Activated CD8-positive, alpha-beta T cell treated with anti-CD3 and anti-CD28 coated beads for 36 hours (primary cell): Measurements from ENCODE around the gene GALNT7. TPM values are rescaled to one million over a fixed set of nuclear protein-coding genes. Genes with fewer than 3 reads are reported as not detected.

Experiments
- ATAC-seq: fragments of 200-7000 bp; cut with Tn5 transposase; one replicate; pipeline ENCODE4 v1.10.0; 2021; ENCODE audit warnings: mild to moderate bottlenecking, moderate library complexity
- CTCF ChIA-PET: fragments of 350-600 bp; sonication (Branson Sonifier 250); formaldehyde crosslinking; loops from one replicate; lab custom pipeline; 2021; ENCODE audit warnings: antibody characterized with exemption; lab: Charles Lee
- POLR2A ChIA-PET: fragments of 350-600 bp; sonication (Branson Sonifier 250); formaldehyde crosslinking; loops from one replicate; lab custom pipeline; 2021; ENCODE audit warnings: antibody characterized with exemption; lab: Charles Lee
- DNase-seq: peaks from one replicate; pipeline ENCODE4 v3.0.0-alpha.2; 2020
- H3K27ac Mint-ChIP-seq: one replicate; pipeline ENCODE4 v1.8.0; 2021; ENCODE audit warnings: mild to moderate bottlenecking, mixed read lengths
- H3K27me3 Mint-ChIP-seq: one replicate; pipeline ENCODE4 v1.8.0; 2021; ENCODE audit warnings: mixed read lengths
- H3K36me3 Mint-ChIP-seq: one replicate; pipeline ENCODE4 v1.8.0; 2021; ENCODE audit warnings: low read depth, mixed read lengths
- H3K4me1 Mint-ChIP-seq: one replicate; pipeline ENCODE4 v1.8.0; 2021; ENCODE audit warnings: low read depth, mixed read lengths
- H3K4me3 Mint-ChIP-seq: one replicate; pipeline ENCODE4 v1.8.0; 2021; ENCODE audit warnings: mild to moderate bottlenecking, moderate library complexity, mixed read lengths
- H3K9me3 Mint-ChIP-seq: one replicate; pipeline ENCODE4 v1.8.0; 2021; ENCODE audit warnings: mixed read lengths
- intact Hi-C: fragments of 100-400 bp; cut with micrococcal nuclease; formaldehyde crosslinking; loops from one replicate; pipeline ENCODE4 v1.10.0; 2022
- total RNA-seq, 2 experiments: library from RNA; stranded (reverse); gene quantifications; one replicate each; pipeline ENCODE4 v1.2.3, GENCODE V29; 2021
- TF ChIP-seq, protein P1 (sequence below): fragments of 200-600 bp; IDR thresholded peaks from one replicate; pipeline ENCODE4 v1.8.0; 2022; ENCODE audit warnings: antibody characterized with exemption, mild to moderate bottlenecking

The GALNT7 gene
- total RNA-seq, 2 experiments from 2014 or later = 10.2 to 10.4 TPM

DNA sequence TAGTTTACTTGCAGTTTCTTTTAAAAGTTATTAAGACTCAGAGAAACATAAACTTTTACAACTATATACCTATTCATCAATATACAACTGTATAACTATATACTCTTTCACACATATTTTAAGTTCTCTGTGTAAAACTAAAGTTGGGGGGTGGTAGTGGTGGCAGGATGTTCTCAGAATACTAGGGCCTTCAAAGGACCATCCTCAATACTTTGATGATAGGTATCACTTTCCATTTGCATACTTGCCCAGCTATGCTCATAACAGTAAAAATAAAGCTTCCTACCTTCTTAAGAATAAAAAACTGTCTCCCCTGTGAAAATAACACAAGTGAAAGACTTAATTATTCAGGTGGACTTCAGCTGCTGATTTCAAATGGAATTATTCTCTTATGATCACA lies 2.9 kb upstream of the GALNT7 start:
- peaks cover 31% of the 10 kb centered on the region for H3K4me1 Mint-ChIP-seq
- H3K36me3 Mint-ChIP-seq = peaks cover 3% of the 10 kb centered on the region
- H3K9me3 Mint-ChIP-seq = no peaks in the 10 kb centered on the region
- H3K4me3 Mint-ChIP-seq = no peak overlapping the region
- no peak overlapping the region for H3K27ac Mint-ChIP-seq
- intact Hi-C loops = no loop called here
- ChIA-PET POLR2A (interaction anchor here (0.9 kb wide), 1 partner anchor 20 kb away, joined by 4 read pairs; no protein-coding TSS in a partner anchor), CTCF (interaction anchor here (1.4 kb wide), 1 partner anchor 92 kb away, joined by 3 read pairs; no protein-coding TSS in a partner anchor)
- TF ChIP-seq, protein P1, sequence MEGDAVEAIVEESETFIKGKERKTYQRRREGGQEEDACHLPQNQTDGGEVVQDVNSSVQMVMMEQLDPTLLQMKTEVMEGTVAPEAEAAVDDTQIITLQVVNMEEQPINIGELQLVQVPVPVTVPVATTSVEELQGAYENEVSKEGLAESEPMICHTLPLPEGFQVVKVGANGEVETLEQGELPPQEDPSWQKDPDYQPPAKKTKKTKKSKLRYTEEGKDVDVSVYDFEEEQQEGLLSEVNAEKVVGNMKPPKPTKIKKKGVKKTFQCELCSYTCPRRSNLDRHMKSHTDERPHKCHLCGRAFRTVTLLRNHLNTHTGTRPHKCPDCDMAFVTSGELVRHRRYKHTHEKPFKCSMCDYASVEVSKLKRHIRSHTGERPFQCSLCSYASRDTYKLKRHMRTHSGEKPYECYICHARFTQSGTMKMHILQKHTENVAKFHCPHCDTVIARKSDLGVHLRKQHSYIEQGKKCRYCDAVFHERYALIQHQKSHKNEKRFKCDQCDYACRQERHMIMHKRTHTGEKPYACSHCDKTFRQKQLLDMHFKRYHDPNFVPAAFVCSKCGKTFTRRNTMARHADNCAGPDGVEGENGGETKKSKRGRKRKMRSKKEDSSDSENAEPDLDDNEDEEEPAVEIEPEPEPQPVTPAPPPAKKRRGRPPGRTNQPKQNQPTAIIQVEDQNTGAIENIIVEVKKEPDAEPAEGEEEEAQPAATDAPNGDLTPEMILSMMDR = no peak
- no peaks in the 10 kb centered on the region for H3K27me3 Mint-ChIP-seq
- ATAC-seq (no peak), DNase-seq (no peak)

DNA sequence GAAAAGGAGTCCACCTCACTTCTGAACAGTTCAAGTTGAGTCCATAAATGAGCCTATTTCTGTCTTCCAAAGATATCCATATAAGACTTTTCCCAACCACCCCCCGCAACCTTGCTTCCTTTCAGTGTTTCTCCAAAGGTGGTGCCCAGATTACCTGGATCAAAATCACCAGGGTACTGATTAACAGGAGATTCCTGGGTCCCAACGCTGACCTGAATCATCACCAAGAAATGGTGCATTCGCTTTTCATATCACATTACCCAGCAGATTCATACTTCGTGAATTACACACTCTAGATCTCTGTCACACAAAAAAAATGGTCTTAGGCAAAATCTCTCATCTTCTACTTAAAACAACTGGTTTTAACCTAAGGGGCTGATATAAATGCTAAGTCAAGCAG lies 2.1 kb upstream of the GALNT7 start:
- Mint-ChIP-seq H3K27ac (no peak overlapping the region), H3K4me1 (peaks cover 38% of the 10 kb centered on the region), H3K4me3 (no peak overlapping the region), H3K9me3 (no peaks in the 10 kb centered on the region), H3K36me3 (peaks cover 3% of the 10 kb centered on the region), H3K27me3 (no peaks in the 10 kb centered on the region)
- ATAC-seq = no peak
- no peak for DNase-seq
- TF ChIP-seq, protein P1 = no peak
- CTCF ChIA-PET = interaction anchor here (1.5 to 2.3 kb wide), 3 partner anchors 91 to 153 kb away, joined by 5 to 8 read pairs (median 5); no protein-coding TSS in a partner anchor
- POLR2A ChIA-PET = no interaction called here
- intact Hi-C loops = no loop called here

DNA sequence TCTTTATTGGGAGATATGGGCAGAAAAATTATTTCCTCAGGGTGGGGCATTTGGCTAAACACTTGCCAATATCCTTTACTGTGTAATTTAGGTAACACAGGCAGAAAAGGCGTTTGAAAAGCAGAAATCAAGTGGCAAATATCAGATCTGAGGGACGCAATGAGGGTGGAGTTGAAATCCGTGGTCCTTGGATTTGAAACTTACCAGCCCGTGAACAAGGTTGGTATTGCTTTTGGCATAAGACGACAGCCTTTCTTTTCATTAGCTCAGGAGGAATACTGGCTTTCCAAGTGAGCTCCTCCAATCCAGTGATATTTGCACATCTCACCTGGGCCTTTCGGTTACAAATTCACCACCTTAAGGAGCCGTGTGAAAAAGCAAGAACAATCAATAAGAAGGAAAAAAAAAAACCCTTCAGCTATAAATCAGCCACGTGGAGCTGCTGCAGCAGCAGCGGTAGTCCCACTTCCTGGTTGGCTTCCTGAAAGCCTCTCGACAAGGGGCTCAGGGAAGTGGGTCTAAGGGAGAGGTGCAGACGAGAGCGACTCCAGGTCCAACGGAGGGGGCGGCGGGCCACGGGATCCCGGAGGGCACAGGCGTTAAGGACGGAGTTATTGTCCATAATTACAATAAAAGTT lies 734 bp upstream of the GALNT7 start:
- ChIA-PET POLR2A (interaction anchor here (1.2 kb wide), 1 partner anchor 18 kb away, joined by 3 read pairs; no protein-coding TSS in a partner anchor), CTCF (interaction anchor here (0.8 to 2.3 kb wide), 6 partner anchors 25 to 154 kb away, joined by 3 to 8 read pairs (median 4); no protein-coding TSS in a partner anchor)
- Mint-ChIP-seq H3K27ac (peak overlapping the region; percentile 88), H3K9me3 (no peaks in the 10 kb centered on the region), H3K36me3 (peaks cover 3% of the 10 kb centered on the region), H3K27me3 (no peaks in the 10 kb centered on the region), H3K4me1 (peaks cover 51% of the 10 kb centered on the region), H3K4me3 (peak overlapping the region; percentile 88)
- DNase-seq (no peak), ATAC-seq (no peak)
- TF ChIP-seq, protein P1 = no peak
- intact Hi-C loops = no loop called here

DNA sequence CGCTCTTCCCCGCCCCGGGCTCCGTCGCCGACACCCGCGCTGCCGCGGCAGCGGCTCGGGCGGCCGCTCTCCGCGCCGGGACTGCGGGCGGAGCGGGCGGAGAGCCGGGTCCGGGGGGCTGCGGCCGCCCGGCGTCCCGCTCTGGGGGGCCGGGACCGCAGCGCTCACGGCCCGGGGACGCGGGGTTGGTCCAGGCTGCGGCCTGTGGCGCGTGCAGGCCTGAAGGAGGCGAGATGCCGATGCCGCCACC lies 492 bp downstream of the GALNT7 start:
- Mint-ChIP-seq H3K36me3 (peaks cover 2% of the 10 kb centered on the region), H3K27me3 (no peaks in the 10 kb centered on the region), H3K4me3 (no peak overlapping the region), H3K27ac (no peak overlapping the region), H3K9me3 (no peaks in the 10 kb centered on the region), H3K4me1 (peaks cover 59% of the 10 kb centered on the region)
- ATAC-seq = no peak
- CTCF ChIA-PET = interaction anchor here (0.8 to 1.4 kb wide), 2 partner anchors 24 to 83 kb away, joined by 3 read pairs; no protein-coding TSS in a partner anchor
- POLR2A ChIA-PET = interaction anchor here (0.7 to 1.1 kb wide), 3 partner anchors 38 to 165 kb away, joined by 3 read pairs; partner anchors contain the start of gene HMGB2
- intact Hi-C loops = no loop called here
- TF ChIP-seq, protein P1 = no peak
- no peak for DNase-seq

DNA sequence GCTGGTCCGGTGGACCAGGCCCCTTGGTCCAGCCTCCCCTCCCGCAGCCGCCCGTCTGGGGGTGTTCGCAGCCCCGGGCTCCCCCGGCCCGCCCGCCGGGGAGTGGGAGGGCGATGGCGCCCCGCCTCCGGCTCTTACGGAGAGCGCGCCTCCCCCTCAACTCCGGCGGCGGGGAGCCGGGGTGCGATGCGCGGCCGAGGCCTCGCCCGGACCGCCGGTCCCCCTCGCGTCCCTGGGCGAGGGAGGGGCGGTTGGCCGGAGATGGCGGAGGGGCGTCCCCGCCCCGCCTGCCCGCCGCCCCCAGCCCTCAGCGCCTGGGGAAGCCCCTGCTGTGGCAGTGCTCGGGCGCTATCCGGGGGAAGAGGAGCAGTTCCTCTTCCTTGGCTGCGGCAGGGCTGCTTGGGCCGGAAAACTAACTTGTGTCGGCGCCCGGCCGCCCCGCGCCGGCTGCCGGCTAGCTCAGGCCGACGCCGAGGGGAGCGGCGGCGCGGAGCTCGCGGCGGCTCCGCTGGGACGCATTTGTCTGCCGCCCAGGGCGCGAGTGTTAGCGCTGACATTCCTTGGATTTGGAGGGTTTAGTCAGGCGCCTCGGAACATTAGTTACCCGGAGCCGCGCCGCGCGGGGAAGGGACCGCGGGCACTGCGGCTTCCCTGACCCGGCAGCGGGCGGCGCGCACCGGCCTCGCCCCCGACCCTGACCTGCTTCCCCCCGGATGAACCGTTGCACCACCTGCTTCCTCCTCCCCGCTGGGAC lies 994 bp downstream of the GALNT7 start:
- intact Hi-C loops = no loop called here
- Mint-ChIP-seq H3K36me3 (no peaks in the 10 kb centered on the region), H3K27me3 (no peaks in the 10 kb centered on the region), H3K27ac (peak overlapping the region; percentile 82), H3K4me1 (peaks cover 63% of the 10 kb centered on the region), H3K9me3 (no peaks in the 10 kb centered on the region), H3K4me3 (peak overlapping the region; percentile 81)
- ChIA-PET POLR2A (interaction anchor here (0.9 to 1.1 kb wide), 2 partner anchors 38 to 83 kb away, joined by 3 read pairs; no protein-coding TSS in a partner anchor), CTCF (no interaction called here)
- TF ChIP-seq, protein P1 = no peak
- ATAC-seq (peak; percentile 55), DNase-seq (peak; percentile 69)
